HCEC 1CT (cell line): ENCODE measurements around the gene TMEM156.
"Not testable (repeated sequence)": the region's sequence is repeated elsewhere in the genome, so short reads cannot be mapped to it uniquely, and the experiment has no call there.

ENCODE experiments used
- DNase-seq: peaks from one replicate; pipeline ENCODE4 v3.0.0-alpha.2; 2017

TMEM156 gene

DNA sequence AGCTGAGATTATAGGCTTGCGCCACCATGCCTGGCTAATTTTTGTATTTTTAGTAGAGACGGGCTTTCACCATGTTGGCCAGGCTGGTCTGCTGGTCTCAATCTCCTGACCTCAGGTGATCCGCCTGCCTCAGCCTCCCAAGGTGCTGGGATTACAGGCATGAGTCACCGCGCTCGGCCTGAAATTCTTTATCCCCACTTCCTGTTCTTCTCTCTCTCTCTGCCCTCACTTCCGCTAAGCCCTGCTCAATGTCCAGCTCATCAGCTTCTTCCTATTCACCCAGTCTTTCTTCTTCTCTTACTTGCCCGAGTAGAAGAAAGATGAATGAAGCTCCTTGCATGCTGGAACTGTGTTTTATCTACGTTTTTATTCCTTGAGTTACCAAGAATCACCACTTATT is 43.9 kb downstream of the TMEM156 start:
- DNase-seq: not testable (repeated sequence)

DNA sequence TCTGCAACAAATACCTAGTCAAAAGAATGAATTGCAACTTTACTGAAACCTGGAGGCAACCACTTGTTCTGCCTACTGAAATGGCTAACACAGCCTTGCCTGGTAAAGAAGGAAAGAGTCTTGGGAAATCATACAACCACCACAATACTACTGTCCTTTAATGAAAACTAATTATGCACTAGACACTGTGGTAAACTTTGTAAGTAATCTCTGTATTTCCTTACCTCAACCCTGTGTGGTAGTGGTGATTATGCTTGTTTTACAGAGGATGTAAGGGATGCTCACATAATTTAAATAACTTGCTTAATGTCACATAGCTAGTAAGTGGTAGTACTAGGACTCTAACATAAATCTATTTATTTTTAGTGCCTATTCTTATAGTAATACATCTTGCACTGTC is 44.7 kb downstream of the TMEM156 start:
- no peak for DNase-seq

DNA sequence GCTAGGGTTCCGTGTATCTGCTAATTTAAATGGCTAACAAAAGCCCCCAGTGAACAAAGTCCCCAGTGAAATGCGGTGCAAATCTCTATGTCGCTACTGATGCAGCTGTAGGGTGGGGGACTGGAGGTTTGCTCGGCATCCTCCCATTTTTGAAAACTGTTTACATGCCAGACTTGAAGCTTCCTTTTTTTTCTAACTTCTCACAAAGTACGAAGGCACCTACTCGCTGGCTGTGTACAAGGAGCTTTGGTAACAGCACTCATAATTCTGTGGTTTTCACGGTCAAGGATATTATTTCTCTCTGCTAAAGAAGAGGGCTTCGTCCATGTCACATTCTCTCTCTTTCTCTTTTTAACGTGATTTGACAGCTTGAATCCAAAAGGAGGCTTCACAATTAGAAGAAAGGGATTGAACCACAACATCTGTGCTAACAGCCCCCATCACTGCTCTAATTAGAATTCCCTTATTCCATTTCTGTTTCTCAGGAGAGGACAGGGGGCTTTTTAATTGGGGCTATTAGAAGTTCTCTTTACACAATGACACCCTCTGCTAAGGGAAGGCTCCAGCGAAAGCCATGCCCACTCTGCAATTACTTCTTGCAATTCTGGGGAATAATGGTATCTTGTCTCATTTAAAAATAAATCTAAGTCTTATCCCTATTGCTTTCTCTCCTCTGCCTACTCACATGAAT is 46.7 kb downstream of the TMEM156 start:
- DNase-seq: no peak

DNA sequence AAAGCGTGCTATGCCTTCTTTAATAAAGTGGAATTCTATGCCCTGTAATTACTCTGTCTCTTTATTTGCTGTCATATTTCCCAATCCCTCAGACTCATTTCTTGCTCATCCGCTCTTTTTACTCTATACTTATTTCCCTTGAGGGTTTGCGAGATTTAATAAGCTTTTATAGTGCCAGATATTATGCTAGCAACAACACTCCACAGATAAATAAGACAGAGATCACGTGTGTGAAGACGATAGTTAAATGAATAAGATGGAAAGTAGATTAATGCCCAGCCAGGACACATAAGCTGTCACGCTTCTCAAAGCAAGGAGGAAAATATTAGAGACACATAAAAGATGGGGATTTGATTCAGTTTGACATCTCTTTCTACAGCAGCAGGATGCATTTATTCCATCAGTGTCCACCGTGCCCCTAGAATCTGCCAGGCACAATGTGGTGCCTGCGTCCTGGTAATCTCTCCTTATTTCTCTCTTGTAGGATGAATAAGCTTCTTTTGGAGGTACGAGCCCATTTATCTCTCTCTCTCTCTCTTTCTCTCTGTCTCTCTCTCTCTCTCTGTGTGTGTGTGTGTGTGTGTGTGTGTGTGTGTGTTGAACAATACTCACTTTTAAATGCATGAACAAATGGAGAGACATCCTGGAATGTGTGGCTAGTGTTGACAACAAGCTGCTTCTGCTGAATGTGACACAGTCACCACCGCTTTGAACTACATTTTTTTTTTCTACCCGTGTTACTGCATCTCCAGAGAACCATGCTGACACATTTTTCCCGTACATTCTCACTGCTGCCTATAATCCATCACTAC is 48.2 kb downstream of the TMEM156 start:
- no peak for DNase-seq

DNA sequence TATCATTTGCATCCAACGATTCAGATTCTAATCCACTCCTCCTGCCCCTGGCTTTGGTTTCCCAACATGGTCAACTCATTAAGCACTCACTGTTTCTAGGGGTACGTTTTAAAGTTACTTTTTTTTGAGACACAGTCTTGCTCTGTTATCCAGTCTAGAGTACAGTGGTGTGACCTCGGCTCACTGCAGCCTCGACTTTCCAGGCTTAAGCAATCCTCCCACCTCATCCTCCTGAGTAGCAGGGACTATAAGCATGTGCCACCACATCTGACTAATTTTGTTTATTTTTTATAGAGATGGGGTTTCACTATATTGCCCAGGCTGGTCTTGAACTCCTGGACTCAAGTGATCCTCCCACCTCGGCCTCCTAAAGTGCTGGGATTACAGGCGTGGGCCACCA is 48.9 kb downstream of the TMEM156 start:
- DNase-seq: no peak

DNA sequence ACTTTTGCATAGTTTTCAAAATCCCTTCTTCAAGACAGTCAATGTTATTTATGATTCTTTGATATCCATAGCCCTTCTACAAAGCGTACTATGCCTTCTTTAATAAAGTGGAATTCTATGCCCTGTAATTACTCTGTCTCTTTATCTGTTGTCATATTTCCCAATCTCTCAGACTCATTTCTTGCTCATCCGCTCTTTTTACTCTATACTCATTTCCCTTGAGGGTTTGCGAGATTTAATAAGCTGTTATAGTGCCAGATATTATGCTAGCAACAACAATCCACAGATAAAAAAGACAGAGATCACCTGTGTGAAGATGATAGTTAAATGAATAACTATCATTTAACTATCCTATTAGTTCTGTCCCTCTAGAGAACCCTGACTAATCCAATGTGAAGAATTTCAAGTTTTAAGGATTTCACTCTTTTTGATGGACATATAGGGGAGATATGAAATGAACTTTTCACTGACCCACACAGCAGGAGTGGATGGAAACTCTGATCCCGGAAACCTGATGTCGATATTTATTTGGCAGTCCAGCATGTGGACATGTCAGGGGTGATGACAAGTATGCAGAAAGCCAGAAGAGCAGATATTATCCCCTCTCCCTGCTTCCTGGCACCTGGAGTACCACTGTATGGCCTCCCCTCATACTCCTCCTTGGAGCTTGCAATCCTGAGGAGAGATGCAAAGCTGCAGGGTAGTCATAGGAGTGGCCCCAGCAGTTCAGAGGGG is 49.7 kb downstream of the TMEM156 start:
- no peak for DNase-seq

DNA sequence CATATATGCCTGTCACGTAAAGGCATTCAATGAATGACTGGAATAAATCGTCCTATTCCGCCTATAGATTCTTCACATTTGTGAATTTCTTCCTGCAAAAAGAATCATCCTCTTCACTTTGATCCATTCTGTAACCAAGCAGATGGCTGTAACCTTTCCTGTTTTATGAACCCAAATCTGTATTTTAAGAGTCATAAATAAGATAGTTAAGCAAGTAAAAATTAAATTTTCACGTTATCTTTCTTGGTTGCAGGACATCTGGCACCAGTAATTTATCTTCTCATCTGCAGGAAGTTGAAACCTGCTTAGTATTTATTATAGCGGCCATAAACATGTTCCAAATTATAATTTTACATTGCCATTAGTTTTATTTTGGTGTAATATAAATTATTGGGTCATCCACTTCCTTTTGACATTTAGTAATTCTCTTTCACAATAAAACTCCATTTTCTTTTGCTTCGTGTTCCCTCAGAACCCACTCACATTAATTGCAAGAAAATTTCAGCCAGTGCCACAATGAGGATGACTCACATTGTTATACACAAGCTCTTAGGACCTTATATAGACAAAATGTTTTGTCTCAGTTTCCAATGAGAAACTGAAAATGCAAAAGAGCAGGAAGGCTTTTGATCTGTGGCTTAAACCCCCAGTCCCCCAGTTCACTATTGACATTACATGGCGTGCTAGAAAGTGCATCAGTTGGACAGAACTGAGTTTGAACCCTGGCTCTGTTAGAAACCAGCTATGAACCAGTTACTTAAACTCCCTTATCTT is 51.1 kb downstream of the TMEM156 start:
- peak; percentile 77 for DNase-seq

DNA sequence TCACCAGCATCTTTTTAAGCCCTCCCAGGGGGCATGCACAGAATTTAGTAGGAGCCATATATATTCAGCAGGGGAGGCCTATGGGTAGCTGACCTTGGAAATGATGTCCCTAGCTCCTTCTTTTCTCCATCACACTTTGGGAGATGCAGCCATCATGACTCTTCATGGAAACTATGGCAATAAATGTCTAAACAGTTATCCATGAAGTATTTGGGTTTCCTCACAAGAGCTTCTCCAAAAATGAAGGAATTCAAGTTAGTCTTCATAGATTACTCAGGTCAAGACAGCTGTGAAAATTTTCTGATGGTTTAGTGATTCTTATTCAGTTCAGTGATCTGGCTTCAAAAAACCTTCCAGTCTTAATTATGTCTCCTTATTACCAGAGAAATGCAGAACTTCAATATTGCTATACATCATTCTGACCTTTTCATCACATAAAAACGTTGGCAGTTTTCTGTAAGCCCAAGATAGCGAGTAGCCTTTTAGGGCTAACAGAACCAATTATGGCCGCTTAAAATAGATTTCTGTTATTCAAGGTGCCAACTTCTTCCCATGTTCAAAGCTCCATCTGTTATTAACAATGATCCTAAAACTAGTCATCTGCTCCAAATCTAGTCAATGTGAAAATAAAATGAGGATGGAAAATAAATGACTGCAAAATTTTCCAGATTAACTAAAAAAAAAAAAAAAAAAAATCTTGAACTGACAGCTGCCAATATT is 52.5 kb downstream of the TMEM156 start:
- no peak for DNase-seq

DNA sequence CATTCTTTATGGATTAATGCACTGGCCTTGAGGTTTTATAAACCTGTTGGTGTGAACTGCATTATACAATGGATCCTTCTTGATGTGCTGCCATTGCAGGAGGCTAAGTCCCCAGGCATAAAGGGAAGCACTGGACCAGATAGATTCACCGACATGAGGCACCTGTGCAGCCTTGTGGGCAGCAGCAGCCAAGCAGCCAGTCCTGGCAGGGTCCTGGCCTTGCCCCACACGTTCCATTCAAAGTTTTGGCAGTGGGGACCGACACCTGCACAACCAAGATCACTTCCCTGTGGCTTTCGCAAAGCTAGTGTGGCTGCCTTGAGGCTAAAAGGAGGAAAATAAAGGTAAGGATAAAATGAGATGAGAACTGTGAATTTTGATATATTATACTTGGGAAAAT is 53.1 kb downstream of the TMEM156 start:
- no peak for DNase-seq

DNA sequence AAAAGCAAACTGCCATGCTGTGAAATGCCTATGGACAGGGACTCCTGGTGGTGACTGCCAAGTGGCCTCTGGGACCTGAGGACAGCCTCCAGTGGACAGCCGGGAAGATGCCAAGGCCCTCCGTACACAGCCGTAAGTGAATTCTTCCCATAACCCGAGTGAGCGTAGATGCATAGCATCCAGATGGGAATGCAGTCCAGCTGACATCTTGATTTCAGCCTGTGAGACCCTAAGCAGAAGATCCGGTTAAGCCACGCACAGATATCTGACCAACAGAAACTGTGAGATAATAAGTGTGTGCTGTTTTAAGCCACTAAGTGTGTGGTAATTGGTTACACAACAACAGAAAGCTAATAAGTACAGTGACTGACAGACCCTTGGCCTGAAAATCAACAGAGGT is 55.9 kb downstream of the TMEM156 start:
- DNase-seq: no peak

DNA sequence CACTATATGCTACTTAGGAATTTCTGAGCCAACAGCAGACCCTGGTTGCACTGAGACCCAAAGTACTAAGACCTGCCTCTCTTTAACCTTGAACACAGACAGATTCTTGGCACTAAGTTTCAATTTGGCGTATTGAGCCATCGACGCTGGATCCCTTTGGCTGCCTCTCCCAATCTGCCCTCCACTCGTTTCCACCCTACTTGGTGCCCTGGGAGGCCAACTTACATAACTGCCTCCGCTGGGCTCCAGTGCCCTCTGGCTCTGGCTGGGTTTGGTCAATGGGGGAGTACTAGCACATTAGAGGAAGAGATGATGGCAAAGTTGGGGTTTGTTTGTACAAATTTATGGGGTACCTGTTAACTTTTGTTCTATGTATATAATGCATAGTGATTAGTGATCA is 63.5 kb downstream of the TMEM156 start:
- no peak for DNase-seq

DNA sequence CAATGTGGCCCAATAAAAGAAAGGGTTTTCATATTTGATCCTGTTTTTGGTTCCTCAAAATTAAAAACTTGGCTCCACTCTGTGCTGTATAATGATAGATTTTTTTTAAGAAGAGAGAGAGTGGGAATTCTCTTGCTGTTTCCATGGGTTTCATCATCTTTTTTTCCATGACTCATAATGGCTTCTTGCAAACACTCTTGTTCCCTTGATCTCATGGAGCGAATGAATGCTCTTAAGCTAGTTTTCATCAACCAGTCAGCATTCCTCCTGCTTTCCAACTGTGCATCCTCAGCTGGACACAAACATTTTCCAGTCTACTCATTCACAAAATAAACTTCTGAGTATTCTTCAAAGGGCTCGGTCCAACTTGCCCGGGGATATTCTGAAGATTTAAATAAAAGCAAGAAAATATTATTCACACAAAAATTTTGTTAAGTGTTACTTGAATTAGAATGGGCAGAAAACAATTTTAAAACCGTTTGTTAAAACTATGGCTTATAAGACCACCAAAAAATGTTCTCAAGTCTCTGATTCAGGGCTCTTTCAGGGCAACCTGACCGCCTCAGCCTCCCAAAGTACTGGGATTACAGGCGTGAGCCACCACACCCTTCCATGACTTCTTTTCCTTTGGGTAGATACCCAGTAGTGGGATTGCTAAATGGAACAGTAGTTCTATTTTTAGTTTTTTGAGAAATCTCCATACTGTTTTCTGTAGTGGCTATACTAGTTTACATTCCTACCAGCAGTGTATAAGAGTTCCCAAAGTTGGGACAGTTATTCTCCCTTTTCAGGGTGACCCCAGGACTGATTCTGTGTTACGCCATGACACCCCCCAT is 64.7 kb downstream of the TMEM156 start:
- DNase-seq: peak; percentile 88

DNA sequence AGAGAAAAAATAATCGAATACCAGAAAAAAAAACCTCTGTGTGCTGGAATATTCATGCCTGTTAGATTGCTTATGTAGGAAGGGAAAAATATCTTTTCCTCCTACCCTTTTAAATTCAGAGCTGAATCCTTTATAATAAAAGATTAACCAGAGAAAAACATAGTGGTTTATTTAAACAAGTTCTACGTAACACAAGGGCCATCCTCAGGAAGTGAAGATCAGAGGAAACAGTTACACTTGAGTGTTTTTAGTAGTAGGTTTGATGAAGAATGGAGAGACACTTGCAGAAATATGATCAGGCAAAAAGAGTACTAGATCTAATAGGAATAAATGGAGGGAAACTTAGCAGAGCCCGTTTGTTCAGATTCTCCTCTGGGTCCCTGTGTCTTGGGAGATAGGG is 66.3 kb downstream of the TMEM156 start:
- no peak for DNase-seq

DNA sequence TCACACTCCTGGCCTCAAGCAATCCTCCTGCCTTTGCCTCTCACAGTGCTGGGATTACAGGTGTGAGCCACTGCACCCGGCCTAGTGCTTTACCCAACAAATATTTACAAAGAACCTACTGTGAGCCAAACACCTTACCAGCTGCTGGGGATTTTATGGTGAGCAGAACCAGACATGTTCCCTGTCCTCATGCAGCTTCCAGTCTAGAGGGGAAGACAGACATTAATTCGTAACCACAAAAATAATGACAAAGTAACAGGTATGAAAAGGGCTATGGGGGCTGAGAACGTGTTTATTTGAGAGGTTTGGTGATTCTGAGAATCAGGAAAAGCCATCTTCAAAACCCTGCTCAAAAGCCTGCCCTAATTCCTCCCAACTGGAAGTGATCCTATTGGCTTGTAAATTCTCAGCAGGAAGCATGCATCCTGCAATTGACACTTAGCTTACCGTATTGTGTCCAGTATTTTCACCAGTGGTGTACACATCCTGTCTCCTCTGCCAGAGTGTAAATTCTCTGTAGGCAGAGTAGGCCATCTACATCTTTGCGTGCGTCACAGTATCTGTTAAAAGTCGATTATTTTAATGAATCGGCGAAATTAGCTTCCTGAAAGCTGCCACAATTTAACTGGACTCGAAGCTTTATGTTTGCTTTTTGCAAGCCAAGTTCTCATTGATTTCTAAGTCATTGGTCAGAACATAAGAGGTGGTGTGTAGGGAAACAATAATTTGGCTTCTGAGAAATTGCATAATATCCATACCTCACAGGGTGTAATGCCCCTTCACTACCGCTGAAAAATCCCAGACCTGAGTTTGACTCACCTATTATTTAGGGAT is 67.0 kb downstream of the TMEM156 start:
- no peak for DNase-seq

DNA sequence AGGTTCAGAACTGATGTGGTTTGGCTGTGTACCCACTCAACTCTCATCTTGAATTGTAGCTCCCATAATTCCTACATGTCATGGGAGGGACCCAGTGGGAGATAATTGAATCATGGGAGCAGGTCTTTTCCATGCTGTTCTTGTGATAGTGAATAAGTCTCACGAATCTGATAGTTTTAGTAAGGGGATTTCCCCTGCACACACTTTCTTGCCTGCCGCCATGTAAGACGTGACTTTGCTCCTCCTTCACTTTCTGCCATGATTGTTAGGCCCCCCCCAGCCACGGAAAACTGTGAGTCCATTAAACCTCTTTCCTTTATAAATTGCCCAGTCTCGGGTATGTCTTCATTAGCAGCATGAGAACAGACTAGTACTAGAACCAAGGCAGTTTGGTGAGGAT is 73.0 kb downstream of the TMEM156 start:
- DNase-seq: not testable (repeated sequence)

DNA sequence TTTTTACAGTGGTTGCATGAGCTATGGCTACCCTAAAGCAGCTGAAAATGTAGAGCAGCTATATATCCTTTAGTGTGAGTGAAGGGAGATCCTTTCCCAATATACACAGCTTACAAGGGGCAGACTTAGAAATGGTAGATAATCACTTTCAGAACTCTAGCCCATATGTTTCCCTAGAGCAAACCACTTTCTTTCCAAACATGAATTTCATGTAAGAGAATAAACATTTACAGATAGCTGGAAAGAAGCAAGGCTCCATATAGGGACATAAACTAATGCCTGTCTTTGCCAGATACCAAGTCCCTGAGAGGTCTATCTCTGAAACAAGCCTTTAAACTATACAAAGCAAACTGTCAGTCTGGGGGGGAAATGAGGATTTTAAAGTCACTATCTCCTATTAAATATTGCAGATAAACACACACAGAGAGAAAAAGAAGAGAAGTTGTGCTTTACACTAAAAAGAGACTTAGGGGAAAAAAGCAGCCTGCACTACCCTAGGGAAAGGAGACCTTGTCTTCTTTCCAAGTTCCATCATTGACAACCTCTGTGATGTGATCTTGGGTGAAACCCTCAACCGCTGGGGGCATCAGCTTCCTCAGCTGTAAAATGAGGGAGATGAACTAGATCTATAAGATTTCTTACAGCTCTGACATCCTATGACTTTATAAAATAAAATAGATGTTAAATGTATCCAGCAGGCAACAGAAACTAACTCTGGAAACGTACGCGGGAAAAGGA is 73.6 kb downstream of the TMEM156 start:
- DNase-seq: no peak

DNA sequence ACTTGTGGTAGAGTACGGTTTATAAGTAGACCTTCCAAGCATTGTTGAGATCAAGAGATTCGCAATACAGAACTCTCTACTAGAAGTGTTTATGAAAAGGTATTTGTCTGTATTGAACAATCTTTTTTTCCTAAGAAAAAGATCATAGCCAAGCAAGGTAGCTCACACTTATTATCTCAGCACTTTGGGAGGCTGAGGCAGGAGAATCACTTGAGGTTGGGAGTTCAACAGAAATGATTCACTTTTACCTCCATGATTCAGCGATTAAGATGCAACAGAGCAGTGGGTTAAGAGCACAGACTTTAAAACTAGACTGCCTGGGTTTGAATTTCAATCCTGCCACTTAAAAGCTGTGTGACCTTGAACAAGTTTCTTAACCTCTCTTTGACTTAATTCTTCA is 74.3 kb downstream of the TMEM156 start:
- no peak for DNase-seq

DNA sequence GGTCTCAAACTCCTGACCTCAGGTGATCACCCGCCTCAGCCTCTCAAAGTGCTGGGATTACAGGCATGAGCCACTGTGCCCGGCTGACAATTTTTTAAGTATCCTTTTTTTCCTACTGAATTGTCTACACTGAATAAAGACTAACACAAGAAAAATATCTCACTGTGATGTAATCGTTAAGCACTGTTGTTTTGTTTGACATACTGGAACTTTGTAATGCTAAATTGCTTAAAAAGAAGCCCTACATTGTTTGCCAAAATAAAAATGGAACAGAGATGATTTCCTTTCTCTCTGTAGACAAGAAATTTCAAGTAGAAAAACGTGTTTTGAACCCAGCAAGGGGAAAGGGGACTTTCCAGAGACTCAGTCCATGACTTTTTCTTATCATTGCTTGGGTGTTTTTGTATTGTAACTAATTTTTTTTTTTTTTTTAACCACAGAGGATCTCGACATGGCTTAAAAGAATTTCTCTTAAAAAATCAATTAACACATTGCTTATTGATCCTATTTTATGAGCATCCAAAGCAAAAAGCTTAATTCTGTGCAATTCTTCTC is 74.9 kb downstream of the TMEM156 start:
- DNase-seq: no peak

DNA sequence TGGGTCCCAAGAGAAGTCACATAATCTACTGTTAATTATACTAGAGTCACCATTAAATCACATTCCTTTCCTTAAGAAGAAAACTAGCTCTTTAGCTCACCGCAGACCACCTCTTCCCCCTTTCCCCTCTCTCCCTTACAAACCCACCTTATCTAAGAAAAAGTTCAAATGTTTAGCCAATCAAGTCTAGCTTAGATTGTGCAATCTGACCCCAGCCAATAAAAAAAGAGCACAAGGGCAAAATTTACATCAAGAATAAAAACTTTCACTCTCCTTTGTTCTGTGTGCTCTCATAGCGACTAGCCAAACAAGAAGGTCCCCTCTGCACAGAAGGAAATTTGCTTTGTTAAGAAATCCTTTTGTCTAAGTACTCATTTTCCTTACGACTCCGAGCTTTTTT is 76.3 kb downstream of the TMEM156 start:
- DNase-seq: no peak
